ENCODE measurements around the gene ACAD9.
"Not testable (repeated sequence)": the region's sequence is repeated elsewhere in the genome, so short reads cannot be mapped to it uniquely, and the experiment has no call there.

Gene ACAD9

DNA sequence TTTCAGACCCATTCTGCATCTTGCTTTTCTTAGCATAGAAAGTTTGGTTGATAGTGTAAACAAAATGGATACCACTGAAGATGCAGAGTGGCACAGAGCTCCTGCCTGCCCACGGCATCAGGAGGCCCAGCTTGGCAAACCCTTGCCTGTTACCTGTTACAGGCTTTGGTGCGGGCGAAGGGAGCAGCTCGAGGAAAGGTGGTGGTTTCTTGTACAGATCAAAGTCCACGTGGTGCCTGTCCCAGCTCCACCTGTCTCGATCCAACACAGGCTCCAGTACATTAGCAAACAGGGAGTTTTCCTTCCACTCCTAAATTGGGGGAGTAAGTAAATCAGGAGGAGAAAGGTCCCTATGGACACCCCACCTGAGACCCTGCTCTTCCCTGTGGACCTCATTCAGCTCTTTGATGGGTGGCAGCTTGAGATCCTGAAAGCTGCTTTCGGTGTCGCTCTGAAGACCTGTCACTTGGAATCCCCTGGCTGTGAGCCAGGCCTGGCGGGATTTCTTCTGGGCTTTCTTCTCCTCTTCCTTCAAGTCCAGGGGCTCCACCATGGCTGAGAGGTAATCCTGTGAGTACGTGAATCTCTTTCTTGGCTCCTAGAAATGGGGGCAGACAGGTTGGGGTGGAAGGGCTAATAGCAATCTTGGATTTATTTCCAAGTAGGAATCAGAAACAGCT is 35.7 kb downstream of the ACAD9 start:
- DNase-seq (ENCODE audit: extremely low read depth, low read depth): no peak
- TF ChIP-seq, protein P1, sequence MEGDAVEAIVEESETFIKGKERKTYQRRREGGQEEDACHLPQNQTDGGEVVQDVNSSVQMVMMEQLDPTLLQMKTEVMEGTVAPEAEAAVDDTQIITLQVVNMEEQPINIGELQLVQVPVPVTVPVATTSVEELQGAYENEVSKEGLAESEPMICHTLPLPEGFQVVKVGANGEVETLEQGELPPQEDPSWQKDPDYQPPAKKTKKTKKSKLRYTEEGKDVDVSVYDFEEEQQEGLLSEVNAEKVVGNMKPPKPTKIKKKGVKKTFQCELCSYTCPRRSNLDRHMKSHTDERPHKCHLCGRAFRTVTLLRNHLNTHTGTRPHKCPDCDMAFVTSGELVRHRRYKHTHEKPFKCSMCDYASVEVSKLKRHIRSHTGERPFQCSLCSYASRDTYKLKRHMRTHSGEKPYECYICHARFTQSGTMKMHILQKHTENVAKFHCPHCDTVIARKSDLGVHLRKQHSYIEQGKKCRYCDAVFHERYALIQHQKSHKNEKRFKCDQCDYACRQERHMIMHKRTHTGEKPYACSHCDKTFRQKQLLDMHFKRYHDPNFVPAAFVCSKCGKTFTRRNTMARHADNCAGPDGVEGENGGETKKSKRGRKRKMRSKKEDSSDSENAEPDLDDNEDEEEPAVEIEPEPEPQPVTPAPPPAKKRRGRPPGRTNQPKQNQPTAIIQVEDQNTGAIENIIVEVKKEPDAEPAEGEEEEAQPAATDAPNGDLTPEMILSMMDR (IDR thresholded peaks at IDR 0.05; ENCODE audit: low read depth, low read length): no peak

DNA sequence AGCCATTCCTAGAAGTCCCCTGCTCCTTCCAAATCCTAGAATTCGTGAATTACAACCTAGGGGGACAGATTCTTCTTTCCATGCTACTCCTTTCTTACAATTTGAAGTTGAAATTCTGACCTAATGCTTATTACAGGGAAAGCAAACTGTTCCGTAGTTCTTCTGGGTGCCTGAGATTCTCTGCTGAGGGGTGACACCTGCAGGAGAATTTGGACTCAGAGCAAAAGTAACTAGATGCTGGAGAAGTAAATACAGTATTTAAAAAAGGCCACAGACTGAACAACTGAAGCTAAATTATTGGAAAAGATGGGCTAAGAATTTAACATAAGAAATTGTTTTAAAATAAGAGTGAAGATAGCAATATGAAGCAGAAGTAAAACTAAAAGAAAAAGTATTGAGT is 37.9 kb downstream of the ACAD9 start:
- DNase-seq (ENCODE audit: extremely low read depth, low read depth): no peak
- TF ChIP-seq, protein P1 (IDR thresholded peaks at IDR 0.05; ENCODE audit: low read depth, low read length): no peak

DNA sequence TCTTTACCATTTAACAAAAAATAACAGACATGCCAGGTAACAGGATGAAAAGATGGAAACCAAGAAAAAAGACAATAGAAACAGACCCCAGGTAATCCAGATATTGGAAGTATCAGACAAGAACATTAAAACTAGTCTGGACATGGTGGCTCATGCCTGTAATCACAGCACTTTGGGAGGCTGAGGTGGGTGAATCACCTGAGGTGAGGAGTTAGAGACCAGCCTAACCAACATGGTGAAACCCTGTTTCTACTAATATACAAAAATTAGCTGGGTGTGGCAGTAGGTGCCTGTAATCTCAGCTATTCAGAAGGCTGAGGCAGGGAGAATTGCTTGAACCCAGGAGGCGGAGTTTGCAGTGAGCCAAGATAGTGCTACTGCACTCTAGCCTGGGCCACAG is 40.6 kb downstream of the ACAD9 start:
- TF ChIP-seq, protein P1 (IDR thresholded peaks at IDR 0.05; ENCODE audit: low read depth, low read length): no peak
- DNase-seq (ENCODE audit: extremely low read depth, low read depth): no peak

DNA sequence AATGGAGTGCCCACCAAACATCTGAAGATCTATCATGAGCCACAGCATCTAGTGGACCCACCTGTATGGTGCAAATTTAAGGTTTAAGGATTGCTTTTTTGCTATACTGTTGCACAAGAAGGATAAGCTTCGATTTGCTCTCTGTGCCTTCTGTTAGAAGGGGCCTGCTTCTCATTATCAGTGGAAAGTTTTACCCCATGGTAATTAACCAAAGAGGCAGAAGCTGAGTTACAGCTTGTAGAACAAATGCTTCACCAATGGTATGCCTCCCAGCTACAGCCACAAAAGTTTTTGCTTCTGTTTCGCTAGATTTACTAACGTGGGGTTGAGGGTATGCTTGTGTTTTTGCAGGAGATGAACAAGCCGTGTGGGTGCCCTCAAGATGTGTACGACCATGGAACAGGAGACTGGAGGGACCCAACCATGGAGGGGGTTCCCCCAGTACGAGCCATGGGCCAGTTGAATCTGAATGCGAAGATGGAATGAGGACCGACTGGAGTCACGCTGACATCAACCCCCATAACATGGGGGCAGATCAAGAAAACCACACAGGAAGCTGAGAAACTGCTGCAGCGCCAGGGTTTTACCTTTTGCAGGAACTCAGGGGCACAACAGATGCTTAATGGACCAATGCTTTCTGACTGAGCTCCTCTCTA is 43.5 kb downstream of the ACAD9 start:
- DNase-seq (ENCODE audit: extremely low read depth, low read depth): no peak
- TF ChIP-seq, protein P1 (IDR thresholded peaks at IDR 0.05; ENCODE audit: low read depth, low read length): no peak

DNA sequence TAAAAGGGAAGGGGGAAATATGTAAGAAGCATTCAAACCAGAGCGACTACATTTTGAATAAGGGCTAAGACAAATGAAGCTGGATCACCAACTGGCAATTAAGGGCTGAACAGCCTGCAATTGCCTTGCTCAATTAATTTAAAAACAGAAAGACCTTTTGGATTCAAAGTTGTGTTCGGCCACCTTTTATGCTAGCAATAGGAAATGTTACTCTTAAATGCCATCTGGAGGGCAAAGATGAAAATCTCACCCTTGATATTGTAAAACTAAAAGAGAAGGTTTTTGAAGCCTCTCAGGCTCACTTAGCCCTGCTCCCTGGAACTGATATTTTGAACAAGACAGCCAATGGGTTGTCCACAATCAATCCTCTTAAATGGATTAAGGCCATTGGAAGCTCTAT is 44.2 kb downstream of the ACAD9 start:
- TF ChIP-seq, protein P1 (IDR thresholded peaks at IDR 0.05; ENCODE audit: low read depth, low read length): no peak
- DNase-seq (ENCODE audit: extremely low read depth, low read depth): no peak

DNA sequence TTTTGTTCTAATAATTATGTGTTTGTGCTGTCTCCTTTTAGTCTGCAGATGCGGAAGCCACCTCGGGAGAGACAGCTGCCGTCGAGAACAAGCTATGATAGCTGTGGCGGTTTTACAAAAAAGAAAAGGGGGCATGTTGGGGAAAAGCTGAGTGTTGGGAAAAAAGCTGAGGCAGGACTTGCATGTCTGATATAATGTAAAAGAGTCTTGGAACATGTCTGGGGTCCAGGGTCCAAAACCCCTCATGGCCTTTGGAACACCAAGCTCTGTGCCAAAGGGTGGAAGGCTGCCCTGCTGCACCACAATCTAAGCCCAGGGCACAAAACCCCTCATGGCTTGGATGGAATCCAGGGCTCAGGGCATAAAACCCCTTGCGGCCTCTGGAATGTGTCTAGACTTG is 44.6 kb downstream of the ACAD9 start:
- DNase-seq (ENCODE audit: extremely low read depth, low read depth): not testable (repeated sequence)

DNA sequence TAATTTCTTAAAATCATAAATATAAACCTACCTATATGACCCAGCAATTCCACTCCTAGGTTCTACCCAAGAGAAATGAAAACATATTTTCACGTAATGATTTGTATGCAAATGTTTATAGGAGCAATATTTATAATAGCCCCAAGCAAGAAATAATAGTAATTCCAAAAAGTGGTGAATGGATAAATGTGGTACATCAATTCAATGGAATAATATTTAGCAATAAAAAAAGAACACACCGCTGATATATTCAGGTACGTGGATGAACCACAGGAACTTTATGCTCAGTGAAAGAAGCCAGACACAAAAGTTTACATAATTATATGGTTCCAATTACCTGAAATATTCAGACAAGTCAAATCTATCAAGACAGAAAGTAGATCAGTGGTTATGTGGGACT is 49.9 kb downstream of the ACAD9 start:
- DNase-seq (ENCODE audit: extremely low read depth, low read depth): no peak
- TF ChIP-seq, protein P1 (IDR thresholded peaks at IDR 0.05; ENCODE audit: low read depth, low read length): no peak

DNA sequence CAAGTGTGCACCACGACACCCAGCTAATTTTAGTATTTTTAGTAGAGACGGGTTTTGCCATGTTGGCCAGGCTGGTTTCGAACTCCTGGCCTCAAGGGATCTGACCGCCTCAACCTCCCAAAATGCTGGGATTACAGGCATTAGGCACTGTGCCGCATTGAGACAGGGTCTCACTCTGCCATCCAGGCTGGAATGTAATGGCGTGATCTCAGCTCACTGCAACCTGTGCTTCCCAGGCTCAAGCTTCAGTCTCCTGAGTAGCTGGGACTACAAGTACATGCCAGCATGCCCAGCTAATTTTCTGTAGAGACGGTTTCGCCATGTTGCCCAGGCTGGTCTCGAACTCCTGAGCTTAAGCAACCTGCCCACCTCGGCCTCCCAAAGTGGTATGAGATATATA is 51.6 kb downstream of the ACAD9 start:
- no peak for DNase-seq (ENCODE audit: extremely low read depth, low read depth)
- TF ChIP-seq, protein P1 (IDR thresholded peaks at IDR 0.05; ENCODE audit: low read depth, low read length): no peak
